Activated CD8-positive, alpha-beta memory T cell treated with anti-CD3 and anti-CD28 coated beads, Interleukin-2, amount 50 U/mL, for 24 hours (primary cell): ENCODE results near the gene BCL7C.

Experiments
- DNase-seq: peaks from one replicate; pipeline ENCODE4 v3.0.0-alpha.2; 2020; ENCODE audit errors: extremely low read depth

BCL7C gene

DNA sequence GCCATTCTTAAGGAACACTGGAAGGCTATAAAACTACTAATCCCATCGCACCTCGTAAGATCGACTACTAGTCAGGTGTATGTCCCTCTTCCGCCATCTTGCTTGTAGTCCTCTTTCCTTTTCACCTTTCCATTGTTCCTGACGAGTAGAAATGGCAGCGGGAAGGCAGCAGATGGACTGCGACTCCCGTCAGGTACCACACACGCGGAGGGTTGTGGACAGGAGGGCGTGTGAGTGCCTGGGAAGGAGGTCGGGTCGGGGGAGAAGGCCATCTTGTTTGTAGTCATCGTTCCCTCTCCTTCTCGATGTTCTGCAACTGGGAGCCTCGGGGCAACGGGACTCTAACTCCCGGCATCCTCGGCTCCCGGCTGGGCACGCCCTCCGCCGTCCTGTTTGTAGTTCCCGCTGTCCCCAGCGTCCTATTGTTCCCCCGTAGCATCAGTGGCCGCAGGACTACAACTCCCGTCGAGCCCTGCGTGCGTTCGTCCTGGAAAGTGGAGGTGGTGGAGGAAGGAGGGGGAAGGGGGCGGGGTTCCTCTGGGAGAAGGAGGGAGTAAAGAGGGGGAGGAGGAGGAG is 29.2 kb upstream of the BCL7C start:
- DNase-seq, result peak; percentile 92

DNA sequence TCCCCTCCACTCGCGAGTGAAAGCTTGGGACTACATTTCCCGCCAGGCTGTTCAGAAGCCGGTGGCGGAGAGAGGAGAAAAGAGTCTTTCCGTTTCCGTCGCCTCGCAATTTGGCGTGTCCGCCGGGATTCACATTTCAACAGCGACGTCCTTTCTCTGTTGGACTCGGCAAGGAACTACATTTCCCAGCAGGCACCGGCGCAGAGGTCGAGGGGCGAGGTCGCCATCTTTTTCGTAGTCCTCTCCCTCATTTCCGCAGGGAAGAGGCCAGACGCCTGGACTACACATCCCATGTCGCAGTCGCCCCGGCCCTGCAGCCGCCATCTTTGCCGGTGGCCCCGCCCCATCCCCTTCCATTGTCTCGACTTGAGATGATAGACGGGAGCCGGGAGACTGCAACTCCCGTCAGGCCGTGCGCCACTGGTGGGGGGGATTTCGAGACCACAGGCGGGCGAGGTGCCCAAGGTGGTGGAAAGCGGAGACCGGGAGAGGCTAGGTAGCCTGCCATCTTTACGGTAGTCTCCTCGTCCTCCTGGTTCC is 28.6 kb upstream of the BCL7C start:
- peak; percentile 100 for DNase-seq

DNA sequence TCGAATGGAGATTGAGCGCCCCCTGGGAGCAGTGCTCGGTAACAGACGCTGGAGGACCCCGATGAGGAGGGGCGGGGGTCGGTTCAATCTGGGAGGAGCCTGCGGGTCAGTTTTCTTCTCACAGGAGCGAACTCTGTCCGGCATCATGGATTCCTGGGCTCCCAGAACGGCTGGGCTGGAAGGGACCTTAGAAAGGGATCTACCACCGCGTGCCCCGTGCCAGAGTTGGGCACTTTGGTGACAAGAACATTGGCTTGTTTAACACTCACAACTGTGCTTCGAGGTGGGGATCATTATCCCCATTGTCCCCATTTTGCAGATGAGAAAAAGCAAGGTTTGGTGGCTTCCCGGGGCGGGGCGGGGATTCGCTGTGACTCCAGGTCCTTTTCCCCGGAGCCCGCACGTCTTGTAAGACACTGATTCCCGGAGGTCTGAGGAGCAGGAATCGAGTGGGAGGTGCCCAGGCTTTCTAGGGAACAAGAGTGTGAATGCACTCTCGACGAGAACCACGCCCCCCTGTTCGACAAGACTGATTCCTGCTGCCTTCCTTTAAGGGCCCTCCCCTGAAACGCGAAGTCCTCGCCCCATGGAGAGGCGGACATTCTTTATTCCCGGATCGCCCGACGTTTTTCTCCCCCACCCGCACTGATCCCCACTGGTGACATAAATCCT is 28.0 kb upstream of the BCL7C start:
- DNase-seq, result peak; percentile 69

DNA sequence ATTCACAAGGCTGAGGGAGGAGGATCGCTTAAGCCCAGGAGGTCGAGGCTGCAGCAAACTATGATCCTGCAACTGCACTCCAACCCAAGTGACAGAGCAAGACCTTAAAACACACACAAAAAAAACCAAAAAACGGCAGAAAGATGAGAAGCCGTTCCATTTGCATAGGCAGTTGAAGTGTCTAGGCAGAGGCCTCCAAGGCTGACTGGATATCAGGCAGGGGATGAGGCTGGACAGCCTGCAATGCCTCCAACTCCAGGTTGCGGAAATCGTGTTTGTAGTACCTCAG is 27.5 kb upstream of the BCL7C start:
- DNase-seq, result no peak

DNA sequence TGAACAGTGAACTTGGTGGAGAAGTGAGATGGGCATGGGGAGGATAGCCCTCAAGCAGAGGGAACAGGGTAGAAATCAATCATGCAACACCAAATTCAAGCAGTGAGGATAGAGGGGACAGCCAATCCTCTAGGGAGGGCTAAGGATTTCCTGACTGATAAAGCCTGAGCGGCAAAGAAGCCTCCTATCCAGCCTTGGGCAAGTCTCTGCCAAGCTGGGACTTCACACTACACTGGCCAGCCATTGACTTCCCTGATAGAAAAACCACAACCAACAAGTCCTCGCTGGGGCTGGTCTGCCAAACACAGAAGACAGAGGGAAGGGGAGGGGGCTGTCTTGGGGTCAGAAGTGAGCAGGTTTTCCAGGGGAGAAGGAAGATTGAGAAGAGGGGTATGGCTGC is 27.0 kb upstream of the BCL7C start:
- no peak for DNase-seq

DNA sequence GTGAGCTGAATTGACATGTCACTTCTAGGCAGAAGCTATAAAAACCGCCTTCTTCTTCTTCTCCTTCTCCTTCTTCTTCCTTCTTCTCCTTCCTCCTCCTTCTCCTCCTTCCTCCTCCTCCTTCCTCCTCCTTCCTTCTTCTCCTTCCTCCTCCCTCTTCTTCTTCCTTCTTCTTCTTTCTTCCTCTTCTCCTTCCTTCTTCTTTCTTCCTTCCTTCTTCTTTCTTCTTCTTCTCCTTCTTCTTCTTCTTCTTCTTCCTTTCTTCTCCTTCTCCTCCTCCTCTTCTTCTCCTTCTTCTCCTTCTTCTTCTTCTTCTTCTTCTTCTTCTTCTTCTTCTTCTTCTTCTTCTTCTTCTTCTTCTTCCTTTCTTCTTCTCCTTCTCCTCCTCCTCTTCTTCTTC is 24.7 kb upstream of the BCL7C start:
- no peak for DNase-seq

DNA sequence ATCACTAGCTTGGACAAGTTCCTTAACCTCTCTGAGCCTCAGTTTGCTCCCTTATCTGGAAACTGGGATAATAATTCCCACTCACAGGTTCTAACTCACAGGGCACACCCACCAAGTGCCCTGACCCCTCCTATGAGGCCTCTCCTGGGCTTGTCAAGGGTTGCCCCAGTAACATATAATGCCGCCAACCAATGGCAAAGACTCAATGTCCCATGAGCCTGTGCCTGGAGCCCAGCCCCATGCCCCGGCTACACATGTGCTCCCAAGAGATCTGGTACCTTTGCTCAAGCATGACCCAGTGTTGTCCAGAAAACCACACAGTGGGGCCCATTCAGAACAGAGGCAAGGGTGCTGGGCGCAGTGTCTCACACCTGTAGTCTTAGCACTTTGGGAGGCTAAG is 21.0 kb upstream of the BCL7C start:
- no peak for DNase-seq

DNA sequence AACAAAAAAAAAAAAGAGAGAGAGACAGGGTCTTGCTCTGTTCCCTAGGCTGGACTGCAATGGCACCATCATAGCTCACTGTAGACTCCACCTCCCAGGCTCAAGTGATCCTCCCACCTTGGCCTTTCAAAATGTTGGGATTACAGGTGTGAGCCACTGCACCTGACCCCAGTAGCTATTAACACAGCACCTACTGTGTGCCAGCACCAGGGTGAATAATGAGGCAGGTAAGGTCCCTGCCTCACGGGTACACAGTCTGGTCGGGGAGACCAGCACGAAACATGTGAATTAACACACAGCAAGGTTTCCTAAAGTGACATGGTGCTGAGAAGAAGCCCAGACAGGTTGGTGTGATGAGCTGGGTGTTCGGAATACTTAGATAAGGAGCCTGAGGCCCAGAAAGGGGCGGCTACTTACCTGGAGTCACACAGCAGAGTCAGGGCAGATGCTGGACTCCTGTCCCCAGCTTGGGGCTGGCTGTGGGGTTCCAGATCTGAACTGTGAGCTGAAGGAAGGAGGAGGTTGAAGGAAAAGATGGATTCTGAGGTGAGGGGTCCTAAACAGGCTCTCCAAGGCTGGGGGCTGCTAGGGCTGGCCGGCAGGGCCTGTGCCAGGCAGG is 19.0 kb upstream of the BCL7C start:
- no peak for DNase-seq

DNA sequence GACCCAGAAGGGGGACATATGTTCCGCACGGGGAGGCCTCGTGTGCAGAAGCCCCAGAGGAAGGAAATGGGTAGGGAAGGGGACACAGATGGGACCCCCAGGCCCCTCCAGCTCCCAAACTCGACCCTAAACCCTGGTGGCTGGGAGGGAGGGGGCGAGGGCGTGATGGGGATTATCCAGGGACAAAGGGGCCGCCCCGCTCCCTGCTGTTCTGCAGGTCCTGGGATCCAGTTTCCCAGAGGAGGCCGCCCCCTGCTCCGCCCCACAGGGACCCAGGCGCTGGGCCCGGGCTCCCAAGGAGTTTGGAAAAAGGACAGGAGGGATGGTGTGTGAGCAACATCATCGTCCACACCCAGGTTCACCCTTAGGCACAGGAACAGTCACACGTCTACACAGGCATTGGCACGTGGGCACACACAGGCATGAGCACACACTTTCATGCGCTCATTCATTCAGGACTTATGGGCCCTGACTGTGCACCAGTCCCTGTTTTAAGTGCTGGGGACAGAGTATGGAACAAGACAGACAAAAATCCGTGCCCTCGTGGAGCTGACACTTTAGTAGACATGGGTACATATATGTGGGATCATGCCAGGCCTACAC is 16.7 kb upstream of the BCL7C start:
- no peak for DNase-seq

DNA sequence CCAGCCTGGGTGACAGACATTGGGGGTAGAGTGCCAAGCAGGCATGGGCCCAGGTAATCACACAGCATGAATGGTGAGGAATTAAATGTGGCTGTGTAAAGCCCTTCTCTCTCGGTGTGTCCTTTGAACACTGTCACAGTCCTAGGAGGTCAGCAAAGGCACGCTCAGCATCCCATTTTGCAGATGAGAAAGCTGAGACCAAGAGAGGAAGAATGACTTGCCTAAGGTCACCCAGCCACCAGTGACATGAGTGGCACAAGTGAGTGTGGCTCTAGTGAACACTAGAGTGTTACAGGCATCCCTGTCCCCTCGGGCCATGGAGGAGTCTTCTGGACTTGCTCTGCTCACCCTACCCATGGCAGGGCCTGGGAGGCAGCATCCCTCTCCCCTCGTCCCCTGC is 13.2 kb upstream of the BCL7C start:
- no peak for DNase-seq

DNA sequence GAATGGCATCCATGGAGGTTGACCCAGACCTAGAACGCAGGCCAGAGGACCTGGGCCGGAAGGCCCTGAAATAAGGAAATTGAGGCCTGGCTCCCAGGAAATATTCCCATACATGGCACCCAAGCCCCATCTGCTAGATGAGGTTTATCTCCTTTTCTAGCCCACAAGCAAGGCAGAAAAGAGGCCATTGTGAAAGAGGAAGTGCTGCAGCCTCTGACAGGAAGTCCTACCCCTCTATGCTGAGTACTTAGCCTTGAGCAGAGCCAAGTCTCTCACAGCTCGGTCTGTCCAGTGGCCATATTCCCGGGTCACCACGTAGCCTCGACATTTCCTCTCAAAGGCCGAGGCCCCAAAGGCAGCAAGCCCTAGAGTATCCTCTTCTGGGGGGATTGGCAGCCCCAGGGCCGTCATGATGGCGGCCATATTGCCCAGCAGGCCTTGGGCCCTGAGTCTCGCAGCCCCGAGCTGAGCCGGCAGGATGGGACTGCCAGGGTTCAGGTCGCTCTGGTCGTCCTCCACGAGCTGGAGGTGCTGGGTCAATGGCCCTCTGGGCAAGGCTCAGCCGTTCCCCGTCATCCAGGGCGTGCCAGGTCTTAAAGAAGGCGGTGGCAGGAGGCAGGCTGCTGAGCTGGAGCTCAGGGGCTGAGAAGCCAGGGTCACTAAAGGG is 10.4 kb upstream of the BCL7C start:
- DNase-seq, result no peak

DNA sequence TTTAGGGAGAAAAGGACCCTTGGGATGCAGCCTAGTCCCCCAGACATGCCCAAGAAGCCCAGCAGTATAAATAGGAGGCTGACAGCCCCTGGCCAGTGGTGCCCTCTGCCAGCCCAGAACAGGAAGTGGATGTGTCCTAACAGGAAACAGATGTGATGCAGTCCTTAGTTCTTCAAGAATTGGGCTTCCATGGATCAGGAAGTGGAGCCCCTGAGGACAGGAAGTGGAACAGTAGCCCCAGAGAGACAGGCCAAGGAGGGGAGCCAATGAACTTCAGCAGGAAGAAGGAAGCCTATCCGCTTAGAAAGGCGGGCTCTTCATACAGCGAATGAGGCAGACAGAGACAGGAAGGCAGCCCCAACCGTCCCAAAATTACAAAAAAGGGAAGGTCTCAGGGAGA is 9.7 kb upstream of the BCL7C start:
- DNase-seq, result no peak

DNA sequence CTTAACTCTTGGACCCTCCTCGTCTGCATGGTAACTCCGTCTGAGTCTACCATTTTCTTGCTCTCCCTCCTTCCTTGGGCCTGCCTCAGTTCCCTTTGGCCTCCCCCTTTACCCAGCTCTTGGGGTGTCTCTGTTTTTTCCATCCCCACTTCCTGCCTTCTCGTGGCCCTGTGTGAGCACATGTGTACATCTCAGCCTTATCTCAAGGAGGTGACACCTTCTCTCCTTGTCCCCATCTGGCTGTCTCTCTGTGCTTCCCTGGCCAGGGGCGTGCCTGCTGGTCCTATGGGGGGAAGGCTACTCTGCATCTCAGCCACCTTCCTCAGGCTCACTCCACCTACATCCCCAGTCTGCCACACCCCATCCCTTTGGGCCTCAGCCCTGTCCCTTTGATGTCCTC is 9.1 kb upstream of the BCL7C start:
- DNase-seq, result no peak

DNA sequence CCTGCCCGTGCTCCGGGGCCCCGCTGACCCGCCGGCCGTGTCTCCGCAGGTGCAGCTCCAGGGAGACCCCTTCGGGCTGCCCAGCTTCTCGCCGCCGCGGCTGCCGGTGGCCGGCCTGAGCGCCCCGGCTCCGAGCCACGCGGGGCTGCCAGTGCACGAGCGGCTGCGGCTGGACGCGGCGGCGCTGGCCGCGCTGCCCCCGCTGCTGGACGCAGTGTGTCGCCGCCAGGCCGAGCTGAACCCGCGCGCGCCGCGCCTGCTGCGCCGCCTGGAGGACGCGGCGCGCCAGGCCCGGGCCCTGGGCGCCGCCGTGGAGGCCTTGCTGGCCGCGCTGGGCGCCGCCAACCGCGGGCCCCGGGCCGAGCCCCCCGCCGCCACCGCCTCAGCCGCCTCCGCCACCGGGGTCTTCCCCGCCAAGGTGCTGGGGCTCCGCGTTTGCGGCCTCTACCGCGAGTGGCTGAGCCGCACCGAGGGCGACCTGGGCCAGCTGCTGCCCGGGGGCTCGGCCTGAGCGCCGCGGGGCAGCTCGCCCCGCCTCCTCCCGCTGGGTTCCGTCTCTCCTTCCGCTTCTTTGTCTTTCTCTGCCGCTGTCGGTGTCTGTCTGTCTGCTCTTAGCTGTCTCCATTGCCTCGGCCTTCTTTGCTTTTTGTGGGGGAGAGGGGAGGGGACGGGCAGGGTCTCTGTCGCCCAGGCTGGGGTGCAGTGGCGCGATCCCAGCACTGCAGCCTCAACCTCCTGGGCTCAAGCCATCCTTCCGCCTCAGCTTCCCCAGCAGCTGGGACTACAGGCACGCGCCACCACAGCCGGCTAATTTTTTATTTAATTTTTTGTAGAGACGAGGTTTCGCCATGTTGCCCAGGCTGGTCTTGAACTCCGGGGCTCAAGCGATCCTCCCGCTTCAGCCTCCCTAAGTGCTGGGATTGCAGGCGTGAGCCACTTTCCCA is 8.4 kb upstream of the BCL7C start:
- DNase-seq, result no peak

DNA sequence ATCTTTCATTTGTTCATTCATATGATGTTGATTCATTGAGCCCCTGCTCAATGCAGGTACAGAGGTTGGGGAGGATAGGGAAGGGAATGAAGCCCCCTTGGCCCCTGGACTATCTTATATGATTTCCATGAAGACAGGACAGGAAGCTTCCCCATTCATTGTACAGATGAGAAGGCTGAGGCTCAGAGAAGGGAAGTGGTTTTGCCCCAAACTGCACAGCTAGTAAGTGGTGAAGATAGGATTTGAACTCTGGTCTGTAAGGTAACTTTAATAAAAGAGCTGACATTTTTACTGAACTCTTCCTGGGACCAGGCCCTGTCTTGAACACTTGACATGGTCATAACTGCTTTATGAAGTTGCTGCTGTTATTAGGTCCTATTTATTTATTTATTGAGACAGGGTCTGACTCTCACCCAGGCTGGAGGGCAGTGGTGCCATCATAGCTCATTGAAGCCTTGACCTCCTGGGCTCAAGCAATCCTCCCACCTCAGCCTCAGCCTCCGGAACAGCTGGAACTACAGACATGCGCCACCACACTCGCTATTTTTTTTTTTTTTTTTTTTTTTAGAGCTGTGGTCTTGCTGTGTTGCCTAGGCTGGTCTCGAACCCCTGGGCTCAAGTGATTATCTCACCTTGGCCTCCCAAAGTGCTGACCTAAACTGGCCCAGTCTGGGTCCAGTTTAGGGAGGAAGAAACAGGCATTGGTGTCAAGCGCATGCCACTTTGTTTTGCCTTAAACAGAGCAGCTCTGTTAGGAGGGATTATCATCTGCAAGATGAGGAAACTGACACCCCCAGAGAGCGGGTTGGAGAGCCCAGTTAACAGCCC is 7.5 kb upstream of the BCL7C start:
- DNase-seq, result no peak

DNA sequence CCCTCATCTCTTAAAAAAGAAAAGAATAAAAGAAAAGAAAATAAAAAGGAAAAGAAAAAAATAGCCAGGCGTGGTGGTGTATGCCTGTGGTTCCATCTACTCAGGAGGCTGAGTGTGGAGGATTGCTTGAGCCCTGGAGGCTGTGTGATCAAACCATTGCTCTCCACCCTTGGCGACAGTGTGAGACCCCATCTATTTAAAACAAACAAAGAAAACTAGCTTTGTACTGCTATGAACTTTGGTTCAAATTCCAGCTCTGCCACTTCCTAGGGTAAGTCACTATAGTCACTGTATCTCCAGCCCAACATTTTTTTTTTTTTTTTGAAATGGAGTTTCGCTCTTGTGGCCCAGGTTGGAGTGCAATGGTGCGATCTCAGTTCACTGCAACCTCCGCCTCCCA is 6.7 kb upstream of the BCL7C start:
- no peak for DNase-seq

DNA sequence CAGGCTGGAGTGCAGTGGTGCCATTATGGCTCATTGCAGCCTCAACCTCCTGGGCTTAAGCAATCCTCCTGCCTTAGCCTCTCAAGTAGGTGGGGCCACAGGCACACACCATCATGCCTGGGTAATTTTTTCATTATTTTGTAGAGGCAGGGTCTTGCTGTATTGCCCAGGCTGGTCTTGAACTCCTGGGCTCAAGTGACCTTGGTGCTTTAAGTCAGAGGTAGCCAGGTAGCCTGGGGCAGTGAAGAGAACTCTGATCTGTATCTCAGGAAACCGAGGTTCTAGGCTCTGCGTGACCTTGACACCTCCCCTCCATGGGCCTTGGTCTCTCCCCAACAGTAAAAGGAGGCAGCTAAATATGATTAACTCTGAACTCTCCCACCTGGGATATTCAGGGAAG is 5.9 kb upstream of the BCL7C start:
- DNase-seq, result no peak

DNA sequence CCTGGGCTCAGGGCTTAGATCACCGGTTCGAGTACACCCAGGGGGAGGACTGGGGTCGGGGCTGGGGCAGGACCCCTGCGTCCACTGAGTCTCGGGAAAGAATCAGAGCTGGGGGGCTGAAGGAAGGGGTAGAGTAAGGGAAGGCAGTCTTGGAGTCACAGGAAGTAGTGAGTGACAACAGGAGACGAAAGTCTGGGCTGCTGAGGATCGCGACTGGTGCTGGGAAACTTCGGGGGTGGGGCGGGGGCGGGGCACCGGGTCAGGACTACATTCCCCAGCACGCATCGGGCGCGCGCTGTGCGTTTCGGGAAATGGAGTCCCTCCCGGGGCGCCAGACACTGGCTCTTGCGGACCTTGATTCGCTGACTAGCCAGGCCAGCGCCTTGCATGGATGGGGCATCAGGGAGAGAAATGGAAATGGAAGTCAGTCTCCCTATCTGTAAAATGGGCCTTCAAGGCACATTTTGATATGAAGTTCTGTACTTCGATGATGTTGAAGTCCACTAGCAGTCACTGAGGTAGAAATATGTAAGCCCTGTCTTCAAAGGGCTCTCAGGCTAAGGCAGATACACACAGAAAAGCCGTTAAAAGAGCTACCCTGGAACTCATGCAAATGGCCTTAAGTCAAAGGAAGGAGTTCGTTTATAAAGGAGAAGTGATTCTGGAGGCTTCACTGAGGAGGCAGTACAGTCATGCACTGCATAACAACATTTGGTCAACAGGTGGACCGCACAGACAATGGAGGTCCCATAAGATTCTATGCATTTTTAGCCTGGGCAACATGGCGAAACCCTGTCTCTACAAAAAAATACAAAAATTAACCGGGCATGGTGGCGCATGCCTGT is 3.2 kb upstream of the BCL7C start:
- DNase-seq, result no peak

DNA sequence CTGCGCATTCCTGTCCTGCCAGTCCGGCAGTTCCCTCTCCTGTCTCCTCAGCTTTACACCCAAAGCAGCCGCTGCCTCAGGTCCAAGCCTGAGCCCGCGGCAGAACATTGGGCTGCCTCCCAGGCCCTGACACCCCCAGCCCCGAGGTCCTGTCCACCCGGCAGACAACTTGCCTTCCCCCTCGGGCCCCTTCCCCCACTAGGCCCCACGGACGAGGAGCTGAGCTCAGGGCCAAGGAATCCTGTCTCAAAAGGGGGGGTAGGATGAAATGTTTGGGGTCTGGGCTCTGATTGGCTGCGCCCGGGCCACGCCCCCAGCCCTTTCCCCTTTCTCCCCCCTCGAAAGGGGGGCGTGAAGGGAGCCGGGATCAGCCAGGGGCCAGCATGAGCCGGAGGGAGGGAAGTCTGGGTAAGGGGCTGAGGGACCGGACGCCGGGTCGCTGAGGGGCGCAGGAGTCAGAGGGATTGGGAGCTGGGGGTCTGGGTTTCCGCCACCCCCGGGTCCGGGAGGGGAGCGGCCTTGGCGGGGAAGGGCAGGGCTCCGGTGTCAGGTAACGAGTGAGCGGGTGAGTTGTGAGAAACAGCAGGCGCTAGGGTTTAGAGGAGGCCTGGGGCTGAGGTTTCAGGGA is 2.5 kb upstream of the BCL7C start, which contains the start of gene CTF1:
Gene CTF1 (plus strand): TSS at position 354 of the 628 bp plus-strand sequence. CDS start 30 bp downstream, at position 384.
- no peak for DNase-seq
